Measurements from ENCODE around the gene TMCO6. TPM values are rescaled to one million over a fixed set of nuclear protein-coding genes. Genes with fewer than 3 reads are reported as not detected.

Gene TMCO6
- total and polyA plus RNA-seq, 2 experiments from 2014 or later, result 18.7 to 19.9 TPM

- no peak for TF ChIP-seq CTCF (conservative IDR thresholded peaks at IDR 0.05; ENCODE audit: low read depth in 2 of 2)
- TF ChIP-seq EZH2 (IDR thresholded peaks at IDR 0.05; ENCODE audit: low read depth, unreplicated experiment), result no peak
- TF ChIP-seq ETS1 (IDR thresholded peaks at IDR 0.05), result no peak
- TF ChIP-seq JUNB (IDR thresholded peaks at IDR 0.05; ENCODE audit: unreplicated experiment), result no peak
- TF ChIP-seq REST (IDR thresholded peaks at IDR 0.05; ENCODE audit: unreplicated experiment), result no peak
Observed at GRCh38 chr5:140596321-140596741, 42.9 kb upstream of the TMCO6 start (continued).

- Histone ChIP-seq H3K4me3 (no peak overlapping the region), H3K4me1 (ENCODE audit: insufficient read depth) (no peaks in the 10 kb centered on the region), H3K9me2 (ENCODE audit: insufficient read depth) (no peaks in the 10 kb centered on the region), H3K79me2 (replicated peaks; ENCODE audit: insufficient read depth) (no peaks in the 10 kb centered on the region), H2AFZ (no peak overlapping the region), H3F3A (replicated peaks; ENCODE audit: low read depth) (no peaks in the 10 kb centered on the region), H3K36me3 (ENCODE audit: insufficient read depth) (no peaks in the 10 kb centered on the region), H3K4me2 (no peak overlapping the region), H3K27ac (ENCODE audit: low read depth) (no peak overlapping the region), H3K27me3 (ENCODE audit: insufficient read depth) (no peaks in the 10 kb centered on the region), H4K20me1 (replicated peaks; ENCODE audit: insufficient read depth) (no peaks in the 10 kb centered on the region)
- Mint-ChIP-seq H3K4me1 (no peaks in the 10 kb centered on the region), H3K4me3 (no peak overlapping the region), H3K27ac (no peak overlapping the region), H3K9me3 (peaks cover 2% of the 10 kb centered on the region; the same call in 1 of the 3 replicates), H3K36me3 (ENCODE audit: low read depth) (no peaks in the 10 kb centered on the region), H3K27me3 (ENCODE audit: insufficient read depth, low read depth, poor library complexity) (peaks cover 4% of the 10 kb centered on the region)
- no peak for ATAC-seq
- no peak for DNase-seq (ENCODE audit: low spot score)
- TF ChIP-seq NANOG (IDR thresholded peaks at IDR 0.05; ENCODE audit: borderline replicate concordance) (no peak), ZNF114 (CRISPR knock-in tag; IDR thresholded peaks at IDR 0.05) (no peak), EZH2phosphoT487 (IDR thresholded peaks at IDR 0.05; ENCODE audit: unreplicated experiment) (no peak), EZH2 (IDR thresholded peaks at IDR 0.05; ENCODE audit: low read depth, unreplicated experiment) (no peak), STAT1 (IDR thresholded peaks at IDR 0.05; ENCODE audit: unreplicated experiment) (no peak), ZNF331 (CRISPR knock-in tag; IDR thresholded peaks at IDR 0.05; ENCODE audit: low read depth) (no peak), REST (IDR thresholded peaks at IDR 0.05; ENCODE audit: unreplicated experiment) (no peak), JUNB (IDR thresholded peaks at IDR 0.05; ENCODE audit: unreplicated experiment) (no peak)
Observed at GRCh38 chr5:140598836-140599235, 40.4 kb upstream of the TMCO6 start.

Data from GM23338 (cell line).